GM19468 (cell line): ENCODE data around the gene LDLRAD4.

Source experiments
- ATAC-seq: cut with Tn5 transposase; IDR thresholded peaks from one replicate; pipeline ENCODE4 v1.9.1; 2021; ENCODE audit warnings: mild to moderate bottlenecking, moderate library complexity, moderate number of reproducible peaks; ENCODE audit not compliant: unreplicated experiment; ENCODE audit errors: extremely low read depth

LDLRAD4 gene

DNA sequence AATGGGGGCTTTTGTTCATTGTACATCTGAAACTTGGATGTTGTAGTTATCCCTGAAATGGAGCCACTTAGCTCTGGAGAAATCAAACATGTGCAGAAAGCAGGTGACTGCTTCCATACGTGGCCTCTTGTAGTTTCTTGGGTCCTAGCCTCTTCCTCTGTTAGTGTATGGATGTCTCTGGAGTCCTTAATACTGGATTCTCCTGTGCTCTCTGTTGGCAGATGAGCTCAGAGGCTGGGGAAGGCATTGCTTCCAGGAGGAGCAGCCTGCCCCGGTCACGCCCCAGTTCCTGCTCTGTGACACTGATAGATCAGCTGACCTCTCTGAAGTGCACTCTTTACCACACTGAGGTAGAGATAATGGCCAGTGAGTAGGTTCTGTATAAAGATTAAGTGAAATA lies 176.2 kb downstream of the LDLRAD4 start:
- ATAC-seq: no peak

DNA sequence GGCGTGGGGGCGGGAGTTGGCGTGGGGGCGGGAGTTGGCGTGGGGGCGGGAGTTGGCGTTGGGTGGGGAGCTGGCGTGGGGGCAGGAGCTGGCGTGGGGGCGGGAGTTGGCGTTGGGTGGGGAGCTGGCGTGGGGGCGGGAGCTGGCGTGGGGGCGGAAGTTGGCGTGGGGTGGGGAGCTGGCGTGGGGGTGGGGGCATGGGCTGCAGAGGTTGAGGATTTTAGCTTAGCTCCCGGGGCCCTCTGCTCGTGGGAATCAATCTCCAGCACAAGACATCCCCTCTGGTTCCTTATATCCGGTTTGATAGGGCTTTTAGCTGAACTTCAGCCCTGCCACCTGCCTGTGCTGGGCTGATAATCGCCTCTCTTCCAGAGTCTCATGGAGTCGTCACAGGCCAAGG lies 177.0 kb downstream of the LDLRAD4 start:
- ATAC-seq: no peak

DNA sequence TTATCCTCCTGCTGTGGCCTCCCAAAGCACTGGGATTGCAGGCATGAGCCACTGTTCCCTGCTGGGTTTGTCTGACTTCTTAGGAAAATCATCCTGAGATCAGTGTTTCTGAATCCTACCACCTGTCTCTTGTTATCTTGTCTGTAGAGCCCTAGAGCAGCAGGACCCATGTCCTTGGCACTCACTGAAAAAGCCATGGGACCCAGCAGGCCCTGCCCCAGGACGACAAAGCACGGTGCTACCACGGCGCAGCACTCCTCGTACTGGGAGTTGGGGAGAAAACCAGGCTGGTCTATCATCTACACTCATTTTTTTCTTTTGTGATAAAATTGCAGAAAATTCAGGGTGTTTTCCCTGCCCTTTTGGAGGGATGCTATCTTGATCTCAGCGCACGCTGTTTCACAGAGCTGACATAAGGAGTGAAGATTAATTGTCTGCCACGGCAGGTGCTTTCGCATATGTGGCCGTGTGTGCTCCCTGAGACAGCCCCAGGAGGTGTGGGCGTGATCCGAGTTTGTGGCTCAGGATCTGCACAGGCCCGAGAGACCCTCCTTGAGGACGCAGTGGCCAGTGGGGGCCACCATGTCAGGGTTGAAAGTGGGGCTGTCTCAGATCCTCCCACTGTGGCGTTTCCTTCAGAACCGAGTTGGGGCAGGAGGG lies 179.1 kb downstream of the LDLRAD4 start:
- no peak for ATAC-seq

DNA sequence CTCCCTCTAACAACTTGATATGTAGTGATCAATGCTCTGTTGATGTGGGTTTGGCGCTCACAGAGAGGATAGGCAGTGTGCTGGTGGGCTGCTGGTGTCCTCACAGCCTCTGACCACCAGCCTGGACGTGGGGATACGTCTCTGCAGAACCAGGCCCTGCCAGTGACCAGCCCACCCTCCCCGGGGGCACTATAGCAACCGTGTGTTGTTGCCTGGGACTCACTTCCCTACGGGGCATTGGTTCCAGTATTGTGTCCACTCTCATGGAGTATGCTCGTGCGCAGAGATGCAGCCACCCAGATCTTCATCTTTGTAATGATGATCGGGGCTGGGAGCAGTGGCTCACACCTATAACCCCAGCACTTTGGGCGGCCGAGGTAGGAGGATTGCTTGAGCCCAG lies 180.1 kb downstream of the LDLRAD4 start:
- ATAC-seq: no peak

DNA sequence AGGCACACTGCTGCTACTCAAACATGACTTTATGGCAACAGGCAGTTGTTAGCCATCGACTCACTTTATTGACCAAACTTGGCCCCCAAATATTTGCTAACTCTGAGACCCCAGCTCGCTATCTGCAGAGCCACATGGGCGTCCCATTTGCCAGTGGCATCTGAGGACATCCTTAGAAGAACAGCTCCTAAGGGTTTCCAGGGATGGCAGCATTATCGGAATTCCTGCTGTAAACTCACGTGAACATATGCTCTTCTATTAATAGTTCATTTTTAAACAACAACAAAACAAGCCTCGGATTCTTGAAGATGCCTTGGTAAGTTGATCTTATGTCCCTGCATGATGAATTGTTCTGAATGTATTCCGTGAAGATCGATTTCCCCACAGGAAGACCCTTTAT lies 181.0 kb downstream of the LDLRAD4 start:
- no peak for ATAC-seq

DNA sequence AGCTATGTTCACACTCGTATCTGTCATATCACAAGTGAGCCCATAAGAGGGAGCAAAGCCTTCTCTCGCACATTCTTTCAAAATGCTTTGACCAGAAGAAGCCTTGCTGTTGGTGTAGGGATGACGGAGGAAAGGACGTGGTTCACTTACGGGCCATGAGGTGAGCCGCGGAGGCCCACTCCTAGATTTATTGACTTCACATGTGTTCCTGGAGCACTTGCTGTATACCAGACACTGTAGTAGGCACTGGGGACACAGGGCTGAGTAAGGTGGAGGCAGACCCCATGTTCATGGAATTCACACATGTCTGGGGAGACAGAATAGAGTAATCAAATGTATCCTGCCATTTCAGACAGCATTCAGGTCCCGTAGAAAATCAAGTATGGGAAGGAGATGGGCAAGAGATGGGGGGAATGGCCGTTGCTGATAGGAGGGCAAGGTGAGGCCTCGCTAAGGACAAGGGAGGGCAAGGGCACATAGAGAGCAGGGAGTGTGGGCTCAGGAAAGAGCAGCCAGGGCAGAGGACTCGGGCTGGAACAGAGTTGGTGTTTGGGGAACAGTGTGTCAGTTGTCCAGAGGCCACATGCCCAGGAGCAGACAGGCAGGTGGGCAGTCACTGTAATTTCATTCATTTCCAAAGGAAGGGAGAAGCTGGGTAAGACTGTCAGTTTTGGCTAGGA lies 182.2 kb downstream of the LDLRAD4 start:
- ATAC-seq: no peak

DNA sequence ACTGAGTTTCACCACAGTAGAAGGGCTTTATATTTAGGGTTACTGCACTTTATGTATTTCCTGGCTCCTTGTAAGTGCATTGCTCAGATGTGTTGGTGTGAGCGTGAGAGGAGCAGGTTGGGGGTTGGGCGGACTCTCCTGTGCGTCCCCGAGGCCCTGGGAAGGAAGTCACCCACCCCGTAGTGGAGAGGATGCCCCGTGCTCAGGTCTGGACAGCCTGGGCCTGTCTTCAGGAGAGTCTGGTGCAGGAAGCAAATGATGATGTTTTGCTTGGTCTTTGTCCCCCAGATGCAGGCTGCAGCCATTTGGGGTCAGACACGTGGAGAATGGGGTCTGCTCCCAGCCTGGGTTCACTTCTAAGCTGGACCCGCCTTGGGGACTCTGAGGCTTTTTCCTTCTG lies 182.8 kb downstream of the LDLRAD4 start:
- no peak for ATAC-seq

DNA sequence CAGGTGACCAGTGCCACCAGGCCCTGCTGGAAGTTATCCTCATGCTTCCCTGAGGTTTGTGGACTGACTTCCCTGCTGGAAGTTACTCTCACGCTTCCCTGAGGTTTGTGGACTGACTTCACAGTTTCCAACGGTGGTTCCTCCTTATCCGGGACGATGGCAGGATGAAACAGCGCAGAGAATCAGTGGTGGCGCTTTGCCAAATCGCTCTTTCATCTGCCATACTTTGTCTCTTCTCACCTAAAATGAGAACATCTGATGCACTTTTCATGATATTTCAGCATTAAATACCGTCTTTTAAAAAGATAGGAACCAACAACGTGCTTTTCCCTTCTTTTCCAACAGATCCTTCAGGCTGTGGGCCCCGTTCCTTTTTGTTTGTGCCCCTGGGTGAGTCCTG lies 183.3 kb downstream of the LDLRAD4 start:
- no peak for ATAC-seq

DNA sequence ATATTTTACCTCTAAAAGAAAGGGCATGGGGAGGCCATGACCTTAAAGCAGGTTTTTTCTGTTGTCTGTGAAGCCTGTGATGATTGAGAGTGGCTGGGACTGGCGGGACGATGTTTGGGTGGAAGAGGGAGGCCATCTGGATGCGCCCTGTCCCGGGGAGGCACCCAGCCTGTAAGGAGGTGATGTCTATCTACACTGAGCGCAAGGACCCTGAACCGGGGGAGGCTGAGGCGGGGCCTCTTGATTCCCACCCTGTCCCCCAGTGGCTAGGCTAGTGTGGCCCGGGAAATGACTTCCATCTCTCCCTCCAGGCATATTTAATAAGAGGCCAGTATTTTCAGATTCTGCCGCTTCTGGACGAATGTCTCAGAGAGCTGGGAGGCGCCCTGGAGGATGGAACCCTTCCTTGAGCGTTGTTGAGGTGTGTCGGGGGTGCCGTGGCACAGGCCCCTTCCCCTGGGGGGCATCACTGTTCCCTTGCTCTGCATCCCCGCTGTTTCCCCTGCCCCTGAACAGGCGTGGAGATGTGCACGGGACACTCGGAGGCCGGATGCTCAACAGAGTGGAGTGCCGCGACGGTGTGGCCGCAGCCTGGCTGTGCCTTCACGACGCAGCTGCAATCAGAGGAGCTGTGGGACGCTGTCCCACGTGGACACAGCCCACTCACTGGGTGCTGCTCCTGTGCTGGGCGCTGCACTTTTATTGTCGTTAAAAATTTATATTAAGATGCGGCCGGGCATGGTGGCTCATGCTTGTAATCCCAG lies 185.4 kb downstream of the LDLRAD4 start:
- ATAC-seq: no peak

DNA sequence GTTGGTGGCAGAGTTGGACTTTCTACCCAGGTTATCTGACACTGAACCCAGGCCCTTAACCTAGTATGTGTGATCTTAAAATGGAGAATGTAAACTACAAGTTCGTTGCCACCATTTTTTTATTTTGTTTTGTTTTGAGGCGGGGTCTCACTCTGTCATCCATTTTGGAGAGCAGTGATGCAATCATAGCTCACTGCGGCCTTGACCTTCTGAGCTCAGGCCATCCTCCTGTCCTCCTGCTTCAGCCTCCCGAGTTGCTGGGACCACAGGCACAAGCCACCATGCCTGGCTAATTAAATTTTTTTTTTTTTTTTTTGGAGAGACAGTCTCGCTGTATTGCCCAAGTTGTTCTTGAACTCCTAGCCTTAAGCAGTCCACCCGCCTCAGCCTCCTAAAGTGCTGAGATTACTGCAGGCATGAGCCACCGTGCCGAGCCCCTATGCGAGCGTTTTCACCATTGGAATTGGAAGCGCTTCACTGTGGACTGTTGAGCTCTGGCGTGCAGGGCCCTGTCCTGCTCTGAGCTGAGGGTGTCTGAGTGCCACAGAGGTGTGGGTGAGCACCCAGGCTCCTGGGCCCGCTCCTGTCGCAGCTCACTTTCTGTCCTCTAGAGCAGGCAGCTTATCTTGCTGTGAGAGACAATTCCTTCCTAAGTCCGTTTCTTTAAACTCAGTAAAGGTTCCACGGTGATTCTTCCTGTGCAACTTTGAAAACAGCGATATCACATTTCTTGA lies 186.9 kb downstream of the LDLRAD4 start:
- no peak for ATAC-seq

DNA sequence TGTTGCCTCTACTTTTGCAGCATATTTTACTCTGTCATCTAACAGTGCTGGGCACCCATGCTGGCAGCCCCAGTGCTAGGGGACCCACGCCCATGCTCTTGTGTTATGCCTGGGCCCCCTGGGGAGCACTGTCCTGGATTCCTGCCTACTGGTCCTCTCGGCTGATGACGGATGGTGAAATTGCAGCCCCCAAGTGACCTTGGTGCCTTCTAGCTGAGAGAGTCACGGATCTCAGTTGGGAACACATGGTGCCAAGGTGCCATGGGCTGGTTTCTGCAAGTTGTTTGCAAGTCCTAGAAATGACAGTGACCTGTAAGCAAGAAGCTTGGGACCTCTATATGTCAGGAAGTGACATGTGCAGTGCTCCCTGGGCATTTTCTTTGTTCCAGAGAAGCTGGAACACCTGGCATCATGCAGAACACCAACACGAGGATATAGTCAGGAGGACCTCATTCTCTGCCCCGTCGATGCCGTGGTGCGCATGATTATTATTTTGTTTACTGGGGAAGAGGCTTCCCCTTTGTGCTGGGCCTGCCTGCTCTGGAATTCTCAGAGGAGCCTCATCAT lies 187.6 kb downstream of the LDLRAD4 start:
- ATAC-seq: no peak

DNA sequence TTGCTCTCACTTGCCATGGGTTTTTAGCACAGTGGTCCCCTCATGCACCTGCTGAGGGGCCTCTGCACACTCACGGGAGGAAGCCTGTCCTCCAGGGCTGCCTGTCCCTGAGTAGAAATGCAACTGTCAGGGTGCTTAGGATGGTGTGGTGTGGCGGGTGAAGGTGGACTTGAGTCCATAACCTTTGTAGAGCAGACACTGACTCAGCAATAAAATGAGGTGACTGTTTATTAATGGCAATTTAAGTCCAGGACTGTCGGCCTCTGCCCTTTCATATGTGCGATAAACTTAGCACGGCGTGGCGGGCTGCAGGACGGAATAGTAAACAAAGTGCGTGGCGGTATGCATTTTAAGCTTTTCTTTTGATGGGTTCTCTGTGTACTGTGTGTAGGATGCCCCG lies 188.2 kb downstream of the LDLRAD4 start:
- ATAC-seq: no peak

DNA sequence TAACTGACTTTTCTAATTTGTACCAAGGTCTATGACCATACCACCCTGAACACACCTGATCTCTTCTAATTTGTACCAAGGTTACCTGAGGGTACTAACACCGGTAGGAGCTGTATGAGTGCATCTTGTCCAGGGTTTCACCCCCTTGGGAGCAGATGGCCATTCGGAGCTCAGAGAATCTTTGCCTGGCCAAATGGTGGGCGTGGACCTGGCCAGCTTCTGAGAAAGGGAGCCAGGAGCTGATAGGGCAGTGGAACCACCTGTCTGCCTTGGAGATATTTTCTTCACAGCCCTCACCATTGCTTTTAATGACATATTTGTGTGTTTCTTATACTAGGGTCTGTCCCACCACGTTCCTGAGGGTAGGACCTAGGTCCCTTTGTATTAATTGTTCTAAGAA lies 188.9 kb downstream of the LDLRAD4 start:
- no peak for ATAC-seq

DNA sequence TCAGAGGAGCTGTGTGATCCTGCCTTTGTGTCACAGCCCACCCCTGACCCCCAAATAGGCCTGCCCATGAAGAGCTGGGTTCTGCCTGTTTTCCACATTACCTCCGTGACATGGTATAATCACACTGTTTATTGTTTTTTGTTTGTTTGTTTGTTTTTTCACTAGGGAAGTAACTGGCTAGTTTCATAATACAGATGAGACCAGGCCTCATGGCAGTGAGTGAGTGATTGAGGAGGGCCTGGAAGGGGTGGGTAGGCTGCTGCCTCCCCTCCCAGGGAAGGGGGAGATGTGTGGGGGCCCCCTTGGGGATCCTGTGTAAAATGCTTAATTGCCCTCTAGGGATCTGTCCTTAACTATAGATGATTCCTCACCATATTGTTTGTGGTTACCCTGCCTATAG lies 190.5 kb downstream of the LDLRAD4 start:
- no peak for ATAC-seq

DNA sequence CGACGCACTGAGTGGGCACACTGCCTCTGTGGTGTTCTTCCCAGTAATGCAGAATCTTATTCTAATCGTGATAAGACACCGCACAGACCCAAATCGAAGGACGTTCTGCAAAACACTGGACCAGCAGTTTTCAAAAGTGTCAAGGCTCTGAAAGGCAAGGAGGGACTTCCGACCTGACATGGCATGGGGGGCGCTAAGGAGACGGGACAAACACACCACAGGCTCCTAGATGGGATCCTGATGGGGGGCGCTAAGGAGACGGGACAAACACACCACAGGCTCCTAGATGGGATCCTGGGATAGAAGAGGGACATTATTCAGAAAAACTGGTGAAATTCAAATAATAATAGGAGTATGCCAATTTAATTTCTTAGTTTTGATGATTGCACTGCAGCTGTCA lies 191.4 kb downstream of the LDLRAD4 start:
- ATAC-seq: no peak

DNA sequence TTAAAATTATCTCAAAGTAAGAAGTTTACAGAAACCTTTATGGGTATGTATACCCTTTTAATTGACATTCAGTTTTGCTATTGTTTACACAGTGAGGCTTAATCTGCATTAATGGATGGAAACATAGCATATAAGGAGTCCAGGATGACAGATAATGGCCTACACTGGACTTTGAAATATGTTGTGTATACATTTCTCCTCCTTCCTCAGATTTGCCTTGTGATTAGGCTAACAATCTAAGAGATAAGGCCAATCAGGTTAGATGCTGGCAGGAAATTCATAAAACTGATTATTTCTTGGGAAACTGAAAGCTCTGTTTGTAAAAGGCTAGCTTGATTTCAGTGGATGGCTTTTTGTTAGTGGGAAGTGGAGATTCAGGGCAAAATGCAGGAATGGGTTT lies 191.9 kb downstream of the LDLRAD4 start:
- ATAC-seq: no peak

DNA sequence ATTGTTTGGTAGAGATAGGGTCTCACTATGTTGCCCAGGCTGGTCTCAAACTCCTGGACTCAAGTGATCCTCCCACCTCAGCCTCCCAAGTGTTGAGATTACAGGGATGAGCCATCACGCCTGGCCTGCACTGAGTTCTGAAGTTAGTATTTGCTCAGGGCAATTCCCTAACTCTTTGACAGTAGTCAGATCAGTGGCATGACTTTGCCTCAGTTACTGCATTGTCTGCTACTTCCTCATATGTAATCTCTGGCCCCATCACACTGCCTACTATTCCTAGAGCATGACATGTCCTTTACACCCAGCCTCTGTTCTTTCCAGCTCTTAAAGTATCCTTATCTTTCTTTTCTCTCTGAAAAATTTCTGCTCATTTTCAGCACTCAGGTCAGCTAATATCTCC lies 193.5 kb downstream of the LDLRAD4 start:
- no peak for ATAC-seq

DNA sequence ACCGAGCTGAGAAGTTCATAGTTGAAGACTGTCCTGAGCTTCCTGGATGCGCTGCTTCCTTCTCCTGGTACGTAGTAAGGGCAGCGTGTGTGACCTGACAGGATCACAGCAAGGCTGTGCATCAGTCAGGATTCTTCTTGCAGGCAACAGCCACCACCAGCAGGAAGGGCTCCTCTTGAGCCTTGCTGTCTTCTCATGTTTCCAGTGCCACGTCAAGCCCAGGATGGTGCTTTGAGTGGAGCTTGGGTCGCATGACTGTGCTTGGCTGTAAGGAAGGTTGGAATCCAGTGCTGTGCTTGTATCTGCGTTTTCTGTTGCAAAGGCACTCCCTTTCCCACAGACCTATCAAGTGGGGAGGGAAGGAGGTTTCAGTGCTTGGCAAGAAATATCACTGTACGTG lies 194.3 kb downstream of the LDLRAD4 start:
- no peak for ATAC-seq

DNA sequence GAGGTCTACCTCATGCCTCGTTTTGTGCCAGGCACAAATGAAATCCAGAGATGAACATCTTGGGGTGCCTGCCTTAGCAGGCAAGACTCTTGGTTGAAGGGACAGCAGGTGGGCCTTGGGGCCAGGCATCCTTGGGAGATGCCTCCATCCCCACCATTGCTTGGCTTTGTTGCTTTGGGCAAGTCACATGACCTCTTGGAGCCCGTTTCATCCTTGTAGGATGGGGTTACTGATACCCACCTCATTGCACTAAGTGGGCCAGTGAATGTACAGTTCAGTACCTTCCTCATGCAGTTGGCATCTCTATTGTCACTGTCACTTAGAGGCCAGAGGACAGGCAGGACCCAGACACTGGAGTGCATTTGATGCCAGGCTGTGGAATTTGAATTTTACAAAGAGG lies 195.5 kb downstream of the LDLRAD4 start:
- no peak for ATAC-seq

DNA sequence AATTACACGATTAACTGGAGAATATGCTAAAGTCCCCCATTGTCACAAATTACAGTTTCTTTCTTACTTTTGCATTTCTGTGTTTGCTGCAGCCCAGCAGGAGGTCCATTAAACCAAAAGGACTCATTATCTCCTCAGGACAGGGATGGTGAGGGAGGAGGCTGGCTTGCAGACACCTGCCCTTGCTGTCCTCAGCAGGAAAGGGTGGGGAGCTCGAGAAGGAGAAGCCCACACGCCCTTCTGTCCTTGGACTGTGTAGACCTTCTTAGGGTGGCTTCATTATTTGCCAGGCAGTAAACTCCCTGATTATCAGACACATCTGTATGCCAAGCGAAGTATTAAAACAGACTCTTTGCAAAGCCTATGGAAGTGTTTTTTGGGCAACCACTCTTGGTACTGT lies 196.0 kb downstream of the LDLRAD4 start:
- no peak for ATAC-seq

DNA sequence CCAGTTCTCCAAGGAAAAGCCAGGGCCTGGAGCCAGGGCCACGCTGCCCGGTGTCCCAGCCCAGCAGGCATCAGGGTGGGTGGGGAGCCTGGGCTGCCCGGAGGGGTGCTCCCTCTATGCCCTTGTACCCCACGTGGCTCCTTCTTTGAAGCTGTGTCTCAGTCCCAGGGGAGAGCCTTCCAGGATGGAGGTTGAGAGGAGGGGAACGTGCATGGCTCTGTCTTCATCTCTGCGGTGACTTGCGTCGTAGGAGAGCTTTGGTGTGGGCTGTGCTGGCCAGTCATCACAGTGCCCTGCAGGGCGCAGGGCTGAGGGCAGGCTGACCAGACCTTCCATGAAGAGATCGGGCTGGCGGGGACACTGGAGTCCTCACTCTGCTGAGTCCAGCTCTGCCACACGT lies 197.2 kb downstream of the LDLRAD4 start:
- ATAC-seq: no peak
